GM18507 (cell line): ENCODE data around the gene SELENOO.

ENCODE experiments used
- DNase-seq: peaks from one replicate; pipeline ENCODE4 v3.0.0; 2011; ENCODE audit warnings: low read depth; ENCODE audit not compliant: insufficient read length; ENCODE audit errors: extremely low spot score
- FAIRE-seq: peaks from 2 replicates; lab custom pipeline; 2011; peaks lifted over from hg19 to GRCh38; lab: Jason Lieb, UNC

Gene SELENOO

GRCh38 chr22:50171319-50171964 lies 29.4 kb upstream of the SELENOO start:
- FAIRE-seq, result no peak
- no peak for DNase-seq

DNA sequence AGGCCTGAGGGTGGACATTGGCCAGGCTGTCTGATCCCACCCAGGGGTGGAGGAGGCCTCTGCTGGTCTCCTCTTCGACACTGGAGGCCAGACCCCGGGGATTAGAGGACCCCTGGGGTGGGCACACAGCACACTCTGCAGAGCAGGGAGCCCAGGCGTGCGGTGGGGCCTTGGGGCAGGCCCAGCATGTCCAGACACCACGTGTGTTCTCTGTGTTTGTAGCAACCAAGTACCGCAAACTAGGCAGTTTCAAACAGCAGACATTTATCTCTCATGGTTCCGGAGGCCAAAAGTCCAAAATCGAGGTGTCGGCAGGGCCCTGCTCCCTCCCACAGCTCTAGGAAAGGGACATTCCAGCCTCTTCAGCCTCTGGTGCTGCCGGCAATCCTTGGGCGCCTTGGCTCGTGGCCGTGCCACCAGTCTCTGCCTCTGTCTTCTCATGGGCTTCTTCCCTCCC lies 28.8 kb upstream of the SELENOO start:
- DNase-seq (no peak), FAIRE-seq (no peak)

DNA sequence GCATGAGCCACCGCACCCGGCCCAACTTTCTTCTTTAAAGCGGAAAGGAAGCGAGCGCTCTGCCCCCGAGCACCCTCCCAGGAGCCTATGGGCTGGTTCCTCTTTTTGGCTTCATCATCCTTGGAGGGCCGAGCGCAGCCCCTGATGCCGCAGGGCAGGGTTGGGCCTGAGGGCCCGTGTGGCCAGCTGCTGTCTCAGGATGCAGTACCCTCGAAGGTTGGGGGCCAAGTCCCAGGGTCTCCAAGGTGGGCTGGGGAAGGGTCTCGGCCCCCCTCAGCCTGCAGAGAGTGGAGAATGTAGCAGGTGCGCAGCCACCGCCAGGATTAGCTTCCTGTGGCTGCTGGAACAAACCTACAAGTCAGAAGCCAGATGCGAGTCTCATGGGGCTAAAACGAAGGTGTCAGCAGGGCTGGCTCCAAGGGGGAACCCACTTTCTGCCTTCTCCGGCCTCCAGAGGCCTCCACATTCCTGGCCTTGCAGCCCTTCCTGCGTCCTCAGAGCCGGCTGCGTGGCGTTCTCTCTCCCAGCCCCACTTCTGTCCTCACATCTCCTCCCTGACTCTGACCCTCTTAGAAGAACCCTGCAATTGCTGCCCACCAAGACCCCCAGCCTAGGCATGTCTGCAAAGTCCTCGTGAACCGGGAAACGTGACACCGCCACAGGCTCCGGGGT lies 27.4 kb upstream of the SELENOO start:
- no peak for DNase-seq

GRCh38 chr22:50173983-50174355 lies 26.8 kb upstream of the SELENOO start:
- no peak for FAIRE-seq
- DNase-seq, result no peak

More for the DNA sequence above, 27.4 kb upstream of the SELENOO start:
- no peak for FAIRE-seq

DNA sequence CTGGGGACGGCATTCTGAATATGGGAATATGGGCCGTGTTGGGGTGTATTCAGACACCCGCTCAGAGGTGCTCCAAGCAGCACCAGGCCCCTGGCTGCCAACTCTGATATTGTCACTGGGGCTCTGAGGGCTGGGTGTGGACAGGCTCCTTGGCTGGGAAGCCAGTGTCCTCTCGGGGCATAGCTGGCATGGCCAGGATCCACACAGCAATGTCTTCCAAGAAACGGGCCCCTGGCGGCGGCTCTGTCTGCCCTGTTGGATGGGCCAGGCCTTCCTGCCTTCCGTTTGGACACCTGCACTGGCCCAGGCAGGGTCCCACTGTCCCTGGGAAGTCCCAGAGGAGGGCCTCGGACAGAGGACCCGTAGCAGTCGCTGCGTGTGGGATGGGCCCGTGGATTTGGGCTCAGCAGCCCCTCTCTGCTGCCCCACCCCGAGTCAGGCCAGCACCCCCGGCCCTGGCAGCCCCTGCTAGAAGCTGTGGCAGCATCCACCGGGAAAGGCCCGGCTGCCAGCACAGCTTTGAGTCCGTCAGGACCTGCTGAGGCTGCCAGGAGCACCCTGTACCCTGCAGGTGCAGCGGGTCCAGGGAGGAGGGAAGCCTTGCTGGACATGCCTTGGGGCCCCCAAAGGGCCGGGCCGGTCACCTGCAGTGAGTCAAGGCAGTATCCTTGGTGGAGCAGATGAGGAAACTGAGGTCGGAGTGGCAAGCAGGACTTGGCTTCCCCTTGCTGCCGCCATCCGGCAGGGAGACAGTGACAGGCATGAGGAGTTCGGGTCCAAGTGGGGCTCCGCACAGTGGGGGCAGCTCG lies 26.2 kb upstream of the SELENOO start:
- FAIRE-seq (no peak), DNase-seq (no peak)

DNA sequence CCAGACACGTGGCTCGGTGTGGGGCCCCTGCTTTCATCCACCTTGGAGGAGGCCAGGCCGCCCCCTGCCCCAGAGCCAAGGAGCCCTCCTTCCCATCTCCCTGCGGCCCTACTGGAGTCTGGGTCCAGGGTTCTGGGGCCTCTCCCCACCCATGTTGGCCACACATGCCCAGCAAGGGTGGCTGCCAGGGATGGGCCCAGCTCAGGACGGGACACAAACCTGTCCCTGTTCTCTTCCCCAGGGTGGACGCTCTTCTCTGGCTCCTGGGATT lies 25.7 kb upstream of the SELENOO start:
- no peak for DNase-seq

DNA sequence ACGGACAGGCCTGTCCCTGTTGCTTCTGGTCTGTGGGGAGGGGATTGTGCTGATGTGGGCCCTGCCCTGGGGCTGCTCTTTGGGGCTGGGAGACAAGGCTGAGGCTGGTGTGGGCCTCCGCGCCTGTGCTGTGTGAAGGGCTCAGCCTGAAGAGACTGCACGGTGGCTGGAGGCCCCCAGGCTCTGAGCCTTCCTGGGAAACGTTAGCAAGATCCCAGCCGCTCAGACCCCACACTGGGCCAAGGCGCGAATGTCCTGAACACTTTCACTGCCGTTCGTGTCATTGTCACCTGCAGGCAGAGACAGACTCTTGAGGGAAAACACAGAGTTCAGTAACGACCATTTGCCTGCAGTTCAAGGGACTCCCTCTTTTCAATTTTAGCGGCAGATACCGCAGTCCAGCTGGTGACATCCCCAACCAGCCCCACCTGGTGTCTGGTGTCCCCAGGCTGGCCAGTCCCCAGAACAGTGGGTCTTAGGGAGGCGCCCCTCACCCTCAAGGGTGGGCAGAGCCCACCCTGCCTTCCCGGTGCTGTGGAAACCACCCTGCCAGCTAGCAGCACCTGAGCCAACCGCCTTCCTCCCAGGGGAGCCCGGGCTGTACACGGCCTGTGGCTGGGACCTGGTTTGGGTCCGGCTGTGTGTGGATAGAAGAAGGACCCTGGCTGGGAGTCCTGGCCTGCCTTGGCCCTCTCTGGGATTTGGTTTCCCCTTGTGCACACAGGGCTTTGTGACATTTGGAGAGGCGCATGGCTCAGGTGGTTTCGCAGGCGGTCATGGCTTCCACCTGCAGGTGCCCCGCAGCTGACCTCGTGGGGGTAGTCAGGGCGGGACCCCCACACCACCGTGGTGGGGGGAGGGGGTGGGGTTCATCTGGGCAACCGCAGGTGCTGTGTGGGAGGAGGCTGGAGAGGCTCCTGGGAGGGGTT lies 24.6 kb upstream of the SELENOO start:
- no peak for FAIRE-seq
- no peak for DNase-seq

More for the DNA sequence above, 25.7 kb upstream of the SELENOO start:
- FAIRE-seq, result no peak

GRCh38 chr22:50176850-50177536 lies 23.8 kb upstream of the SELENOO start:
- DNase-seq (no peak), FAIRE-seq (no peak)

- DNase-seq (no peak), FAIRE-seq (no peak)
Observed at GRCh38 chr22:50177537-50178470, 23.0 kb upstream of the SELENOO start.

- no peak for DNase-seq
- no peak for FAIRE-seq
Observed at GRCh38 chr22:50178471-50178864, 22.3 kb upstream of the SELENOO start.

GRCh38 chr22:50178871-50179869 lies 21.6 kb upstream of the SELENOO start:
- no peak for FAIRE-seq

DNA sequence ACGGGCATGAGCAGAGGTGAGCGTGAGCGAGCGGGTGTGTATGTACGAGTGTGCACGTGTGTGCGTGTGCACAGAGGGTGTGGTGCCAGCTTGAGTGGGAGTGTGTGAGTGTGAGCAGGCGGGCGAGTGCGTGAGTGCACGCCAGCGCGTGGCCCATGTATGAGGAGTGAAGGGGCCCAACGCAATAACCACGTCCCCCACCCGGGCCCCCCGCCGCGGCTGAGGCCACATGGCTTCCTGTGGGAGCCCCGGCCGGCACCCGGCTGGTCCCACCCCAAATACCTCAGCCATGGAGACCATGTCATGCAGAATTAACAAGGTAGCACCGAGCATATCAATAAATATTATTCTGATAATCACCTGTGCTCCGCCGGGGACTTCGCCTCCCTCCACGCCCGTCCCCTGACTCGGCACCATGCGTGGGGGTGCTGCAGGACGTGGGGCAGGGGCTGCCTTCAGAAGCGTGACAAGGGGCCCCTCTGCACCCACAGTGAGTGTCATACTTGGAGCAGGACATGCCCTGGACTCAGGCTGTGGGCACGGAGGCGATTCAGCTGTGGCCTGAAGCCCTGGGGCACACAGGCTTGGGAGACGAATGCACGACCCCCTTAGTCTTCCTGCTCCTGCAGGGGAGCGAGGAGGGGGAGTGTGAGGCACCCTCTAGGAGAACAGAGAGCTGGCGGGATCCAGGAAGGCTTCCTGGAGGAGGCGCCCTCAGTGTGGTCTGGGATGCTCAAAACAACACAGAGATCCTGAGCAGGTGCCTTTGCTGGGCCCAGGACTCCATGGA lies 20.7 kb upstream of the SELENOO start:
- DNase-seq, result no peak
- FAIRE-seq, result no peak

More at GRCh38 chr22:50178871-50179869, 21.6 kb upstream of the SELENOO start:
- DNase-seq, result no peak

- DNase-seq (no peak), FAIRE-seq (no peak)
Observed at GRCh38 chr22:50180727-50181521, 19.9 kb upstream of the SELENOO start.

- DNase-seq (no peak), FAIRE-seq (no peak)
Observed at GRCh38 chr22:50182176-50183081, 18.4 kb upstream of the SELENOO start.
